Iris pigment epithelial cell (primary cell): Measurements from ENCODE around the gene MEGF10.
A peak's percentile ranks its signal among the peaks of the same experiment; 100 is the strongest.

Source experiments
- DNase-seq: peaks from one replicate; pipeline ENCODE4 v3.0.0-alpha.2; 2011; ENCODE audit warnings: low read depth

The MEGF10 gene

GRCh38 chr5:127369796-127370195 is 79.2 kb downstream of the MEGF10 start:
- no peak for DNase-seq

GRCh38 chr5:127370631-127371030 is 80.0 kb downstream of the MEGF10 start:
- DNase-seq = no peak

- no peak for DNase-seq
Measured at GRCh38 chr5:127373858-127374491, 83.4 kb downstream of the MEGF10 start.

GRCh38 chr5:127375124-127375523 is 84.5 kb downstream of the MEGF10 start:
- no peak for DNase-seq

GRCh38 chr5:127375544-127376091 is 85.0 kb downstream of the MEGF10 start:
- no peak for DNase-seq

- no peak for DNase-seq
Measured at GRCh38 chr5:127377651-127378050, 87.1 kb downstream of the MEGF10 start.

GRCh38 chr5:127385936-127386335 is 95.3 kb downstream of the MEGF10 start:
- no peak for DNase-seq

GRCh38 chr5:127386557-127386956 is 96.0 kb downstream of the MEGF10 start:
- peak; percentile 94 for DNase-seq

GRCh38 chr5:127389601-127390000 is 99.0 kb downstream of the MEGF10 start:
- DNase-seq = no peak

GRCh38 chr5:127392762-127393161 is 102.2 kb downstream of the MEGF10 start:
- no peak for DNase-seq

- no peak for DNase-seq
Measured at GRCh38 chr5:127396490-127397155, 106.0 kb downstream of the MEGF10 start.

- DNase-seq = no peak
Measured at GRCh38 chr5:127398508-127398907, 107.9 kb downstream of the MEGF10 start.

- DNase-seq = no peak
Measured at GRCh38 chr5:127399068-127399467, 108.5 kb downstream of the MEGF10 start.

GRCh38 chr5:127400539-127400938 is 109.9 kb downstream of the MEGF10 start:
- no peak for DNase-seq

GRCh38 chr5:127400946-127401670 is 110.5 kb downstream of the MEGF10 start:
- peak; percentile 45 for DNase-seq

- DNase-seq = no peak
Measured at GRCh38 chr5:127402361-127402760, 111.8 kb downstream of the MEGF10 start.

- no peak for DNase-seq
Measured at GRCh38 chr5:127404190-127404589, 113.6 kb downstream of the MEGF10 start.

- peak; percentile 6 for DNase-seq
Measured at GRCh38 chr5:127406326-127407121, 115.9 kb downstream of the MEGF10 start.

GRCh38 chr5:127409246-127409917 is 118.8 kb downstream of the MEGF10 start:
- peak; percentile 7 for DNase-seq

GRCh38 chr5:127409921-127410675 is 119.5 kb downstream of the MEGF10 start:
- DNase-seq = no peak

GRCh38 chr5:127410959-127411358 is 120.4 kb downstream of the MEGF10 start:
- no peak for DNase-seq
